Stimulated activated CD8-positive, alpha-beta memory T cell treated with anti-CD3 and anti-CD28 coated beads, Interleukin-4, amount 100 ng/mL, for 24 hours (primary cell): ENCODE results near the gene SLC22A15.

ENCODE experiments used
- DNase-seq: peaks from one replicate; pipeline ENCODE4 v3.0.0-alpha.2; 2020; ENCODE audit warnings: low read depth

Gene SLC22A15

GRCh38 chr1:116099919-116100318 lies 123.6 kb downstream of the SLC22A15 start:
- no peak for DNase-seq

- DNase-seq: no peak
These were observed 128.4 kb downstream of the SLC22A15 start for GRCh38 chr1:116104667-116105066.

- DNase-seq: no peak
These were observed 129.7 kb downstream of the SLC22A15 start for GRCh38 chr1:116105996-116106395.

GRCh38 chr1:116106646-116107045 lies 130.3 kb downstream of the SLC22A15 start:
- DNase-seq: no peak

GRCh38 chr1:116107371-116107770 lies 131.1 kb downstream of the SLC22A15 start:
- no peak for DNase-seq

- no peak for DNase-seq
These were observed 134.5 kb downstream of the SLC22A15 start, which contains the start of gene MAB21L3 for GRCh38 chr1:116110567-116111523. Gene MAB21L3, plus strand, starts transcription at chr1:116111399. Its CDS starts 1,217 bp downstream, at chr1:116112616.

GRCh38 chr1:116111524-116112021 lies 135.3 kb downstream of the SLC22A15 start:
- DNase-seq: no peak

- no peak for DNase-seq
These were observed 136.3 kb downstream of the SLC22A15 start for GRCh38 chr1:116112388-116113140.

- DNase-seq: no peak
These were observed 137.3 kb downstream of the SLC22A15 start for GRCh38 chr1:116113615-116114014.

- no peak for DNase-seq
These were observed 139.4 kb downstream of the SLC22A15 start for GRCh38 chr1:116115476-116116439.

GRCh38 chr1:116118471-116118870 lies 142.2 kb downstream of the SLC22A15 start:
- no peak for DNase-seq
